ENCODE measurements around the gene GBA2. TPM values are rescaled to one million over a fixed set of nuclear protein-coding genes. Genes with fewer than 3 reads are reported as not detected.
A peak's percentile ranks its signal among the peaks of the same experiment; 100 is the strongest.

GBA2 gene
- total and polyA plus RNA-seq, 9 donors, result 27.8 to 73.2 (median 44.5) TPM

GRCh38 chr9:35695943-35696401 is 53.1 kb downstream of the GBA2 start:
- no peak for DNase-seq
- intact Hi-C loops (cut with DNase I), result no loop called here
- H3K27ac ChIP-seq, result no peak overlapping the region
- H3K4me3 ChIP-seq, result no peak overlapping the region
- WGBS, 3 donors, result 84 to 94% (median 85%) methylated on average over 3 of the region's 3 CpGs
- no peaks in the 10 kb centered on the region for H3K27me3 ChIP-seq
- H3K4me1 ChIP-seq (ENCODE audit: insufficient read depth), result no peaks in the 10 kb centered on the region
- no peak for TF ChIP-seq CTCF (IDR thresholded peaks at IDR 0.05)
- TF ChIP-seq POLR2A (IDR thresholded peaks at IDR 0.05), result no peak
- TF ChIP-seq EP300 (IDR thresholded peaks at IDR 0.05), result no peak
- H3K9me3 ChIP-seq, result no peaks in the 10 kb centered on the region
- H3K36me3 ChIP-seq, result no peaks in the 10 kb centered on the region

GRCh38 chr9:35691757-35692301 is 57.2 kb downstream of the GBA2 start:
- DNase-seq, result peak in 1 of 5 donors; percentile 43
- H3K36me3 ChIP-seq, result no peaks in the 10 kb centered on the region
- intact Hi-C loops (cut with DNase I), result loop anchor here in 3 of 4 donors (5.0 kb wide), 2 partner anchors 35 kb away; partner anchors contain the start of genes CCDC107 (in 1 of the 3) and RMRP (in 1 of the 3)
- peak overlapping the region in 1 of 2 donors; percentile 93 for H3K27ac ChIP-seq
- no peaks in the 10 kb centered on the region for H3K27me3 ChIP-seq
- TF ChIP-seq EP300 (IDR thresholded peaks at IDR 0.05), result no peak
- no peak for TF ChIP-seq CTCF (IDR thresholded peaks at IDR 0.05)
- no peak for TF ChIP-seq POLR2A (IDR thresholded peaks at IDR 0.05)
- 52 to 63% (median 61%) methylated on average over 13 of the region's 13 CpGs for WGBS, 3 donors
- no peak overlapping the region for H3K4me3 ChIP-seq
- H3K9me3 ChIP-seq, result no peaks in the 10 kb centered on the region
- peaks cover 10% of the 10 kb centered on the region for H3K4me1 ChIP-seq (ENCODE audit: insufficient read depth)

GRCh38 chr9:35691334-35691650 is 57.7 kb downstream of the GBA2 start:
- DNase-seq, result no peak
- intact Hi-C loops (cut with DNase I), result loop anchor here in 3 of 4 donors (5.0 kb wide), 2 partner anchors 34 to 36 kb away; partner anchors contain the start of genes CCDC107 (in 1 of the 3) and RMRP (in 1 of the 3)
- H3K27ac ChIP-seq, result peak overlapping the region; percentile 46 to 93
- H3K4me3 ChIP-seq, result peak overlapping the region; percentile 66
- H3K9me3 ChIP-seq, result no peaks in the 10 kb centered on the region
- no peaks in the 10 kb centered on the region for H3K27me3 ChIP-seq
- 5 to 9% (median 9%) methylated on average over 10 of the region's 10 CpGs for WGBS, 3 donors
- no peaks in the 10 kb centered on the region for H3K36me3 ChIP-seq
- no peak for TF ChIP-seq EP300 (IDR thresholded peaks at IDR 0.05)
- TF ChIP-seq POLR2A (IDR thresholded peaks at IDR 0.05), result no peak
- no peak for TF ChIP-seq CTCF (IDR thresholded peaks at IDR 0.05)
- peaks cover 11% of the 10 kb centered on the region for H3K4me1 ChIP-seq (ENCODE audit: insufficient read depth)

GRCh38 chr9:35690614-35691333 is 58.3 kb downstream of the GBA2 start:
- DNase-seq, result peak; percentile 82 to 91 (median 85)
- Histone ChIP-seq H3K36me3 (no peaks in the 10 kb centered on the region), H3K27me3 (no peaks in the 10 kb centered on the region), H3K4me3 (peak overlapping the region; percentile 66), H3K4me1 (ENCODE audit: insufficient read depth) (peaks cover 13% of the 10 kb centered on the region), H3K9me3 (no peaks in the 10 kb centered on the region), H3K27ac (peak overlapping the region; percentile 46 to 93)
- WGBS, 3 donors, result 1% methylated on average over 44 to 61 of the region's 61 CpGs
- TF ChIP-seq POLR2A (IDR thresholded peaks at IDR 0.05) (peak; percentile 49), EP300 (IDR thresholded peaks at IDR 0.05) (no peak), CTCF (IDR thresholded peaks at IDR 0.05) (no peak)
- intact Hi-C loops (cut with DNase I), result loop anchor here in 3 of 4 donors (5.0 kb wide), 2 partner anchors 33 to 37 kb away; partner anchors contain the start of genes CCDC107 (in 1 of the 3) and RMRP (in 1 of the 3)
